GM18502 (cell line): ENCODE measurements around the gene RNF224.

Source experiments
- ATAC-seq: cut with Tn5 transposase; IDR thresholded peaks from one replicate; pipeline ENCODE4 v1.9.1; 2021; ENCODE audit warnings: mild to moderate bottlenecking; ENCODE audit not compliant: unreplicated experiment, poor library complexity

RNF224 gene

GRCh38 chr9:137213160-137214060 lies 13.9 kb upstream of the RNF224 start:
- no peak for ATAC-seq

DNA sequence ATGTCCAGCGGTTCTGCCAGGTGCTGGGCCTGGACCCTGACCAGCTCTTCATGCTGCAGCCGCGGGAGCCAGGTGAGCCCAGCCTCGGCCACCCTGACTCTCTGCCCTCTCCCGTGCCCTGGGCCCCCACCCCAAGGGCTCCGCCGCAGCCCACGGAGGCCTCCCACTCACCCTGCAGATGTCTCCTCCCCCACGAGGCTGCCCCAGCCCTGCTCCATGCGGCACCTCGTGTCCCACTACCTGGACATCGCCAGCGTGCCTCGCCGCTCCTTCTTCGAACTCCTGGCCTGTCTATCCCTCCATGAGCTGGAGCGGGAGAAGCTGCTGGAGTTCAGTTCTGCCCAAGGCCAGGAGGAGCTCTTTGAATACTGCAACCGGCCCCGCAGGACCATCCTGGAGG lies 12.7 kb upstream of the RNF224 start:
- ATAC-seq = no peak

DNA sequence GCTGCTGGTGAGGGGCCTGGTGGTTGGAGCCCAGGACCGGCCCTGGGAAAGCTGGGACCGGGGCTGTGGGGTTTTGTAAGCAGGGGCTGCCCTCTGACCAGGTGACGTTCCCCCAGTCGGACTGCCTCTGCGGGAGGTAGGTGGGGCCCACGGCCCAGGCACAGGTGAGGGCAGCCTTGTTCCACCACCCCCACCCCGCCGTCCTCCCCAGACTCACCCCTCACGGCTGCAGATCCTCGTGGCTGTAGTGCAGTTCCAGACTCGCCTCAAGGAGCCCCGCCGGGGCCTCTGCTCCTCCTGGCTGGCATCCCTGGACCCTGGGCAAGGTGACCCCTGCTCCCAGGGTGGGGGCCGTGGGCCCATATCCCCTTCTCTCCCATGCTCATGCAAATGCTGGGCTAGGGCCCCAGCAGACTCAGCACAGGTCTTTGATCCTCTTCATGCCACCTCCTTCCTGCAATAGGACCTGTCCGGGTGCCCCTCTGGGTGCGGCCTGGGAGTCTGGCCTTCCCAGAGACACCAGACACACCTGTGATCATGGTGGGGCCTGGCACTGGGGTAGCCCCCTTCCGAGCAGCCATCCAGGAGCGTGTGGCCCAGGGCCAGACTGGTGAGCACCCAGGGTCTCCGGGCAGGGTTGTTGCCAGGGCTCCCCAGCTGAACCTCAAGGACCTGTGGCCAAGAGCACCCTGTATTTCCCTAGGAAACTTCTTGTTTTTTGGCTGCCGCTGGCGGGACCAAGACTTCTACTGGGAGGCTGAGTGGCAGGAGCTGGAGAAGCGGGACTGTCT lies 11.9 kb upstream of the RNF224 start:
- no peak for ATAC-seq

DNA sequence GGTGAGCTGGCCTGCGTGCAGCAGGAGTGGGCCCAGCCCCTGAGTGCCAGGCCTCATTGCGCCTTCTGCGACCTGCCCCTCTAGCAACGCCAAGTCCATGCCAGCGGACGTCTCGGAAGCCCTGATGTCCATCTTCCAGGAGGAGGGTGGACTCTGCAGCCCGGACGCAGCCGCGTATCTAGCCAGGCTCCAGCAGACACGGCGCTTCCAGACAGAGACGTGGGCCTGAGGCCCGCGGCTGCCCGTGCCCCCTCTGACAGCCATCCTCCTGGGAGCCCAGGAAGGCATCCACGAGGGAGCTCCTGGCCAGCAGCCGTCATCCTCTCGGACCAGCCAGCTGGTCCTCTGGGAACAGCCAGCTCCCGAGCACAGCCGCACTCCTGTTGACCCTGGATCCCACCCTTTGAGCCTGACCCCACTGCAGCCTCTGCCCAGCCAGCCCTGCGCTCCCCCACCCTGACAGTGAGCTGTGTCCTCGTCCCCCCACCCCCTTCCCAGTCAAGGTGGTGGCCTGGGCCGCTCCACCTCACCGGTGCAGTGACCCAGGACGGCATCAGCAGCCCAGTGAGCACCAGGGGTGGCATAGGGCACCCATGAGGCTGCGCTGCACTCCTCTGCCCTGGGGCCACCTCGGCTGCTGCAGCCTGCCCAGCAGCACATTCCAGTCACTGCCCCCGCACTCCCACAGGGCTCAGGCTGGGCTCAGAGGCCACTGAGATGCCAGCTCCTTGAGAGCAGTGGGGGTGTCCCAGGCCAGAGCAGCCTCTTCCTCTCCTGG lies 10.9 kb upstream of the RNF224 start:
- ATAC-seq = no peak

DNA sequence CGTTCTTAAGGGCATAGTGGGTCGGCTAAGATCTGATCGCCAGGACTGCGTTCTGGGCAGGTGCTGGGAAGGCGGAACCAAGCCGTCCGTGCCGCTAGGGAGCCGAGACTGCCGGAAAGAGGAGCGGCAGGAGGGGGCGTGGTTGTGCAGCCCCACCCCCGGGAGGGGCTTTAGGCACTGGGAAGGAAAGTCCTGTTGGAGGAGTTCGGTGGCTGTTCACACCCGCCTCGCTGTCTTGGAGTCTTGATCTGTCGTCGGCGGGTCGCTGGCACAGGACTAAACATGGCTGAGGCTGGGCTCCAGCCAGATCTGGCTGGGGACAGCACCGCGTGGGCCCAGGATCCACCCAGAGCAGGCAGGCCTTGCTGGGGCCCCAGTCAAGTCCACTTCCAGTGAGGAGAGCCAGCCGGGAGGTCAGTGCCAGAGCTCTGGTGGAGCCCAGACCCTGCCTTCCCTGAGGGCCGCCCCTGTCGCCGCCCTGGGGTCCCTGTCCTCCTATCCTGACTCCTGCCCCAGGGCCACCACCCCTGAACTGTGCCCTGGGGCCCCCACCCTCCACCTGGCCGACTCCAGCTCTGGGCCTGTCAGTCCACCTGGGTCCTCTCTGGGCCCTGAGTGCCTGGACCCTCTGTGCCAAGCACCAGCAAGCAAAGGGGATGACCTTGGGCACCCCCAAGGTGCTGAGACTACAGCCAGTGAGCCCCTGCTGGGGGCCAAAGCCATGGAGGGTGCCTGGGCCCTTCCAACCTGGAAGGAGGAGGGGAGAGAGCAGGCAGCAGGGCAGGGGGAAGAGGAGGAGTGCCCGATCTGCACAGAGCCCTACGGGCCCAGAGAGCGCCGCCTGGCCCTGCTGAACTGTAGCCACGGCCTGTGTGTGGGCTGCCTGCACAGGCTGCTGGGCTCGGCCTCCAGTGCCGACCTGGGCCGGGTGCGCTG lies 9.8 kb upstream of the RNF224 start:
- ATAC-seq = no peak

- ATAC-seq = no peak
Measured at GRCh38 chr9:137218212-137218753, 9.0 kb upstream of the RNF224 start.

DNA sequence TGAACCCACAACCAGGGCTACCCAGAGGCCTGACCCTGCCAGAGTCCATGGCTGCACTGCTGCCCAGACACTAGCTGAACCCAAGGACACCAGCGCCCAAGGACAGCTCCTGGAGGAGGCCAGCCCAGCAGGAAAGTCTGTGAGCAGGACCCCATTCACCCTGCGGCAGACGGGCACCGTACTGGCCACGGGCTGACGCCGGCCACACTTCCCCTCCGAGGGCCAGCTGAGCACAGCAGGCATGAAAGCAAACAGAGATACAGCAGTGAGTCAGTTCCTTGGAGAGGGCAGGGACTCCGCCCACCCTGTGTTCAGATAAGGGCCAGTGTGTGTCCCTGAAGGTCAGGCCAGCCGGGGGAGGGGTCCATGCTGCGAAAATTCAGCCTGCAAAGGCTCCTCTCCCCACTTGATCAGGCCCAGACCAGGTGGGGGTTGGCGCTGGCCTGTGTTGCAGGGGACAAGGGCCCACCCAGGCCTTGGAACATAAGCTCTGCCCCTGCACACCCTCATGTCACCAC lies 8.5 kb upstream of the RNF224 start:
- no peak for ATAC-seq

DNA sequence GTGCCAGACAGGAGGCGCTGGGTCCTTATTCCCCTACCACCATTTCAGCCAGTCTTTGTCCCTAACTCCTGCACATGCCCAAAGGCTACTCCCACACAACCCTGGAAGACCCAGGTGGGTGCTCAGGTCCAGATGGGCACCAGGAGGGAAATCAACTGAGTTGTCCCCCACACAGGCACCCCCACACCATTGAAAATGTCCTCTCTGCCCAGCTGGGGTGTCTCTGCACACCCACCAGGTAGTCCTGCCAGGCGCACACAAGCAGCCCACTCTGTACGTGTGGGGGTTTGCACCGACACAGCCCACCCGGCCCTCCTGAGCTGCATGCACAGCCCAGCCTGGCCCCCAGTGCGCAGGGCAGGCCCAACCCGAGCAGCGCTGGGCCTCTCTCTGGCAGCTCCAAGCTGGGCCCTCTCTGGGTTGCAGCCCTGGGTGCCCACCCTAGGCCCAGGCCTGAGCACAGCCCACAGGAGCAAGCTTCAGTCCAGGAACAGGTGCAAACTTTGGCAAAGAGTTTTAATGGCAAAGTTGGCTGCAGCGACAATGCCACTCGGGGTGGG lies 7.5 kb upstream of the RNF224 start:
- no peak for ATAC-seq

DNA sequence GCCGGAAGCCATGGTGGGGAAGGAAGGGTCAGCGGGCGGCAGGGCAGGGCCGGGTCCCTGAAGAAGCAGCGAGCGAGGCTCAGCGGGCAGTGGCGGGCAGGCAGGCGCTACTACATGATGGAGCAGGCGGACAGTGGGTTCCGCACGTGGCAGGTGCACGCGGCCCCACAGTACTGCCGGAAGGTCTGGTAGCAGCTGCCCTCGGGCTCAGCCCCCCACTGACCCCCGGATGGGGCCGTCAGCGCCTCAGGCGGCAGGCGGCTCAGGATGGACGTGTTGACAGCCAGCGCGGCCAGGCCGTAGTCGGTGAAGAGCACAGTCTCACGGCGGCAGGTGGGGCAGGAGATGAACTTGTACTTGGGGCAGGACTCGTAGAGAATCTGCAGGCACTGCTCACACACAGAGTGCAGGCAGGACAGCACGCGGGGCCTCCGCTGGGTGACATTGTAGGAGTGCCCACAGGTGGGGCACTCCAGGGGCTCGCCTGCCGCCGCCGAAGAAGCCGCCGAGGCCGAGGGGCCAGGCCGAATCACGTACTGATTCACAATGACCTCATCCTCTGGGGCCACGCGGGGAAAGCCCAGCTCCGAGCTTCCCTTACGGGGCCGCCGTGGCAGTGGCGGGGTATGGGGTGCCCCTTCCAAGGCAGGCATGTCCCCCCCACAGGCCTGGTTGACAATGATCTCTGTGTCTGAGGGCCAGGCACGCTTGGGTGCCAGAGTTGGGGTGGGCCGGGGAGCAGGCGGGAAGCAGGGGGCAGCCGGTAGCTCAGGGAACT lies 6.8 kb upstream of the RNF224 start:
- no peak for ATAC-seq

DNA sequence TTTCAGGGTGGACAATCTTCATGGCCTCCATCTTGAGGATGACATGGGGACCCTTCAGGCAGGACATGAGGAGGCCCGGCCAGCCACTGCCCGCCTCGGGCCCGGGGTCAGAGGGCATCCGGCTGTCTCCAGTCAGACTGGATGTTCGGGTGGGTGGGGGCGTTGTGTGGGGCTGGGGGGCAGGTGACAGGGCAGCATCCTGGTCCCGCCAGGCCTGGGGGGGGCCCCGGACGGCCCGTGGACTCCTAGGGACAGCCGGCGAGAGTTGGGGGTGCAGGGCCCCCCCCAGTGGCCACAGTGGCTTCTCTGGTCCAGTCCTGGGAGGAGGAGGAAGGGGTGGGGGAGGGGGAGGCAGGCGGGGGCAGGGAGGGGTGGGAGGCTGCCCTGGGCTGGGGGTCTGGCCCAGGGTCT lies 6.2 kb upstream of the RNF224 start:
- no peak for ATAC-seq

GRCh38 chr9:137221506-137222111 lies 5.7 kb upstream of the RNF224 start:
- no peak for ATAC-seq

DNA sequence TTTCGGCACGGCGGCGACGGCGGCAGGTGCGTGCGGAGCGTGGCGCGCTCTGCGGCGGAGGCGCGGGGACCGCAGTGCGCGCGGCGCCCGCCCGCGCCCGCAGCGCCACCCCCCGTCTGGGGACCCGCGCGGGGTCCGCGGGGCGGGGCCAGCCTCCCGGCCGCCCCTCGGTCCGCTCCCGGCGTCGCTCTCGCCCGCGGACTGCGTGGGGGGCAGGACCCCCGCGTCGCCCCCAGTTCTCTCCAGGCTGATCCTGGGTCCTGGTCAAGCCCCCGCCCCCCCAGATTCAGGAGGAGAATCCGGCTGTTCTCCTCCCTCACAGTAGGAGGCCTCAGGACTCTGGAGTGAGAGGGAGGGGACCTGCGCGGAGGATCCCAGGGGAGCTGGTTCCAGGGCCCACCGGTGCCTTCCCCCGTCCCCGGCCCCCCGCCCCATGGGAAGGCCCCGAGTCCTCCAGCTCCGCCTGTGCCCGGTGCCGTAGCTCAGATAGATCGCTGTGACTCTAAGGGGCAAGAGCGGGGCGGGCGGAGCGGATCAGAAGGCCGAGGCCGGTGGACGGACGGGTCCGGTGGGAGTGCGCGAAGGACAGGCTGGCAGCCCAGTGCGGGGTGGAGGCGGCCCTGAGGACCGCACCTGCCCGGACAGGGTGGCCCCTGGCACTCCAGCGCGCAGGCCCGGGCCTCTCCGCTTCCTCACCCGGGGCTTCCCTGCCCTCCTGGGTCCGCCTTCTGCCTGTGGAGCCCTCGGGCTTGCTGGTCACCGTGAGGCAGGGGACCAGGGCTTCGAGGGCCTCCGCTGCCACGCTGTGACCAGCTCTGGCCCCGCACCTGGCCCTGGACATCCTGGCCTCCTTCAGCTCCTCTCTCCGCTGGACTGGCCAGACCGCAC lies 4.9 kb upstream of the RNF224 start, which contains the start of gene RNF208:
Gene RNF208, minus strand, starts transcription at position 51 of the 888 bp plus-strand sequence. CDS start 1,028 bp downstream, outside the sequence.
- ATAC-seq = no peak

DNA sequence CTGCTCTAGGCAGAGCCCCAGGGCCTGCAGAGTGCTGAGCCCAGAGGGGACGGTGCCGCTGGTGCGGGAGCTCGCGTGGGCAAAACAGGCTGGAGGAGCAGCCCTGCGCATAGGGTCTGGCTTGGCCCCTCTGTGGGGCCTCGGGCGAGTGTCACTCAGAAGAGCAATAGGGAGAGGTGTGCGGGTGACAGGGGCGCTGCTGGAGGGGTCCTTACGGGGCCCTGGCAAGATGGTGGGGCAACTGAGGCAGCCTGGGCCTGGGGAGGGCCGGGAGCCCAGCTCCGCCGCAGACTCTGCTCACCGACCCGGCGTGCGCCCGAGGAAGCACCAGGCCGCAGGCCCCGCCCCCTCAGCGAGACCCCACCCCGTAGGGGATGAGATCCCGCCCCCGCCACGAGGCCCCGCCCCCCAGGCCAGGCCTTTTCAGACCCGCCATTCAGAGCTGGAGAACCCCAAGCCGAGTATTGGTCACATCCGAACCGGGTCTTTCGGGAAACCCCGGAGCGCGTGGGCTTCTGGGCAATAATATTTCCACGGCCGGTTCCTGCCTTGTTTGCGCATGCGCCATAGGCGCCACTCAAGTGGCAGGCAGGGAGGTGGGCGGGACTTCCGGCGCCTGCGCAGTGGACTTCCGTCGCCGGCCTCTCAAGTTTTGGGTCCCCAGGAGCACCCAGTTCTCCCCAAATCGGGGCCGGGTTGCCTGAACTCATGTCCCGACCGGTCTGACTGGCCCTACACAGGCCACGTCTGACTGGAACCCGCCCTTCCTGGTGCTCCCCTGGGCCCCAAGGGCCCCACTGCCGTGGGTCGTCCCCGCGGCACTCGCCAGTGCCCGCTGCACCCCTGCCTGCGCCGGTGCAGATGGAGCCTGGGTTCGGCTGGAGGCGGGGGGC lies 4.0 kb upstream of the RNF224 start:
- ATAC-seq = peak; percentile 57

DNA sequence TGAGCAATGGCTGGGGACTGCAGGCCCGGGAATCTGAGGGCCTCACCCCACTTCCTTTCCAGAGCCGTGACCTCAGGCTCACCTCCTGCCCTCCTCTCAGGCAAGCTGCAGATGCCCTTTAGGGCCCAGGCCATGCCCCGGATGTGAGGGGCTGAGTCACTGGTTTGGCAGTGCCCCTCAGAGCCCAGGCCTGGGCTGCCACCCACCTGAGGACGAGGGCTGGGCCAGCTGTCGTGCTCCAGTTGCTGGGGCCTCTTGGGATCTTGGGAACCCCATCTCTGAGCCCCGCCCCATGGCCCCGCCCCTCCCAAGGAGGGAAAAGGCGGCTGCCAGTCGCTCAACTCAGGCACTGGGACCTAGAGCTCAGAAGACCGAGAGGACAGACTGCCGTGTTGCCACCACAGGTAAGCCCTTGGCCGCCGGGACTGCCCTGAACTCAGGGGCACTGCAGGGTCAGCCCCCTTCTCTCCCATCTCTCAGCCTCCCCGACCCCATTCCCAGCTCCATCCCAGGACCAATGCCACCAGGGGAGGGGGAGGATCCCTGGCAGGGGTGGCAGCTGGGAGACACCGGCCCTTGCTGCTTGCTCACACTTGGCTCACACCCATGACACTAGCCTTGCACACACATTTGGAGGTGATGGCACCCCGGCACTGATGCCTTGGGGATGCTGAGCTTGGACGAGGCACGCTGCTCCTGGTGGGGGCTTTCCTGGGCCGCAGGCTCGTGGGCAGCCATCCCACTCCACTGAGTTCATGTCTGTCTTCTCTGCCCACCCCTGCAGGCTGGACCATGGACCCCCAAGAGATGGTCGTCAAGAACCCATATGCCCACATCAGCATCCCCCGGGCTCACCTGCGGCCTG lies 2.2 kb upstream of the RNF224 start, which contains the start of gene CYSRT1:
Gene CYSRT1, plus strand, starts transcription at position 345 of the 865 bp plus-strand sequence. Its CDS starts 448 bp downstream, at position 793.
- ATAC-seq = no peak
